ENCODE measurements around the gene COL5A3. TPM values are rescaled to one million over a fixed set of nuclear protein-coding genes. Genes with fewer than 3 reads are reported as not detected.

The COL5A3 gene
- 10 to 100 TPM in 3 of 6 donors, 1 to 10 TPM in 3; 1.3 to 31.4 (median 11.2) TPM for total RNA-seq

DNA sequence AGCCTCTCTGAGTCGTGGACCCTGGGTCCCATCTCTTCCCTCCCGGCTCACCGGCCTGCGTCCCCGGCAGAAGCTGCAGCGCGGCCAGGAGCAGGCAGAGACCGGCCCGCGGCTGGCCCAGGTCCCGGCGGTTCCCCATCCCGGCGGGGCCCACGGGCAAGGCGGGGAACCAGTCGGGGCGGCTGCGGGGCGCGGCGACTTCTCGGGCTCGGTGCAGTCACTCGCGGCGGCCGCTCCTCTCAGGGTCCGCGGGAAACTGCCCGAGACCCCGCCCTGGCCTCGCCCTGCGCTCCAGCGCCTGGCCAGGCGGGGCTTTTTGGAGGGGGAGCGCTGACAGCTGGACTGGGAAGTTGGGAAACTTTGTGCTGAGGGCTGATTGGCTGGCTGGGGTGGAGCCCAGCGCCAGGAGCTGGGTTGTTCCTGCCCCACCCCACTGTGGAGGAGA, at the start of gene COL5A3:
TSS of gene COL5A3 (minus strand) at position 258 of the 445 bp plus-strand sequence. CDS start at position 139, 119 bp downstream.
- DNase-seq (peak in 1 of 2 donors; percentile 88), ATAC-seq (ENCODE audit: low FRiP score in 2 of 2) (peak in 1 of 2 donors; percentile 79)
- Histone ChIP-seq H3K4me1 (peaks cover 10 to 25% (median 10%) of the 10 kb centered on the region in 4 donors), H3K9me3 (no peaks in the 10 kb centered on the region), H3K36me3 (no peaks in the 10 kb centered on the region), H3K4me3 (peak within 1 kb of the TSS; percentile 7 to 56 (median 48)), H3K27me3 (peaks cover 0 to 20% (median 6%) of the 10 kb centered on the region in 4 donors), H3K27ac (peak within 1 kb of the TSS in 2 of 4 donors; percentile 10 to 67)
- 2 to 4% methylated on average over 10 to 14 of the region's 38 CpGs for WGBS, 2 donors
- TF ChIP-seq POLR2AphosphoS5 (IDR thresholded peaks at IDR 0.05) = peak in 1 of 2 donors; percentile 9
- no peak for TF ChIP-seq POLR2A (IDR thresholded peaks at IDR 0.05)
- TF ChIP-seq, protein P1, sequence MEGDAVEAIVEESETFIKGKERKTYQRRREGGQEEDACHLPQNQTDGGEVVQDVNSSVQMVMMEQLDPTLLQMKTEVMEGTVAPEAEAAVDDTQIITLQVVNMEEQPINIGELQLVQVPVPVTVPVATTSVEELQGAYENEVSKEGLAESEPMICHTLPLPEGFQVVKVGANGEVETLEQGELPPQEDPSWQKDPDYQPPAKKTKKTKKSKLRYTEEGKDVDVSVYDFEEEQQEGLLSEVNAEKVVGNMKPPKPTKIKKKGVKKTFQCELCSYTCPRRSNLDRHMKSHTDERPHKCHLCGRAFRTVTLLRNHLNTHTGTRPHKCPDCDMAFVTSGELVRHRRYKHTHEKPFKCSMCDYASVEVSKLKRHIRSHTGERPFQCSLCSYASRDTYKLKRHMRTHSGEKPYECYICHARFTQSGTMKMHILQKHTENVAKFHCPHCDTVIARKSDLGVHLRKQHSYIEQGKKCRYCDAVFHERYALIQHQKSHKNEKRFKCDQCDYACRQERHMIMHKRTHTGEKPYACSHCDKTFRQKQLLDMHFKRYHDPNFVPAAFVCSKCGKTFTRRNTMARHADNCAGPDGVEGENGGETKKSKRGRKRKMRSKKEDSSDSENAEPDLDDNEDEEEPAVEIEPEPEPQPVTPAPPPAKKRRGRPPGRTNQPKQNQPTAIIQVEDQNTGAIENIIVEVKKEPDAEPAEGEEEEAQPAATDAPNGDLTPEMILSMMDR (IDR thresholded peaks at IDR 0.05) = no peak
- TF ChIP-seq EP300 (IDR thresholded peaks at IDR 0.05) = no peak

DNA sequence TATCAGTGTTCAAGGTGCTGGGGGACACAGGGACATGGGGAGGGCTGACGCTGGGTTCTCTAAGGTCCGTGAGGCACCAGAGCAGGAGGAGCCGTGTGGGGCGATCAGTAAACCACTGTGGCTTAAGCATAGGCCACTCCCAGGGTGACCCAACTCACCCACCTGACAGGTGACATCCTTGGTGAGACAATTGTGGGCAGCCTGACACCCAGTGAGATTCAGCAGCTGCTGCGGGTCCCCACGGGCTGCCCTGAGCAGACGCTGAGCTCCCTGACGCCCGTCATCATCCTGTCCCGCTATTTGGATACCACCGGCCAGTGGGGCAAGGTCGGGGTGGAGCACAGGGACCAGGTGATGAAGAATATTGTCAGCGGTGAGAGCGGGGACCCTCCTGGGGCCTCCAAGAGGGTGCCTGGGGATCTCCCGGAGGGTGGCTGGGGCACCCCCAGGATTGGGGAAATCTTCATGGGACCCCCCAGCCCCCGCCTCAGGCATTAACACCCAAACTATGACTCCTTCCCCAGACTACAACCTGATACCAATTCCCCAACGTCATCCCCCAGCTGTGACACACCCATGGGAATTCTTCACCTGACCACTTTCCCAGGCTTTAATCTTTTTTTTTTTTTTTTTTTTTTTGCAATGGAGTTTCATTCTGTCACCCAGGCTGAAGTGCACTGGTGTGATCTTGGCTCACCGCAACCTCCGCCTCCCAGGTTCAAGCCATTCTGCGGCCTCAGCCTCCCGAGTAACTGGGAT, 42.5 kb upstream of the COL5A3 start:
- Histone ChIP-seq H3K27me3 (no peaks in the 10 kb centered on the region), H3K4me1 (no peaks in the 10 kb centered on the region), H3K9me3 (no peaks in the 10 kb centered on the region), H3K4me3 (no peak overlapping the region), H3K36me3 (no peaks in the 10 kb centered on the region), H3K27ac (no peak overlapping the region)
- DNase-seq = no peak
- 78 to 82% methylated on average over 14 to 21 of the region's 21 CpGs for WGBS, 2 donors
- TF ChIP-seq POLR2A (IDR thresholded peaks at IDR 0.05) (no peak), EP300 (IDR thresholded peaks at IDR 0.05) (no peak), POLR2AphosphoS5 (IDR thresholded peaks at IDR 0.05) (no peak)
- TF ChIP-seq, protein P1 (IDR thresholded peaks at IDR 0.05) = no peak
- peak in 1 of 2 donors; percentile 23 for ATAC-seq (ENCODE audit: low FRiP score in 2 of 2)

DNA sequence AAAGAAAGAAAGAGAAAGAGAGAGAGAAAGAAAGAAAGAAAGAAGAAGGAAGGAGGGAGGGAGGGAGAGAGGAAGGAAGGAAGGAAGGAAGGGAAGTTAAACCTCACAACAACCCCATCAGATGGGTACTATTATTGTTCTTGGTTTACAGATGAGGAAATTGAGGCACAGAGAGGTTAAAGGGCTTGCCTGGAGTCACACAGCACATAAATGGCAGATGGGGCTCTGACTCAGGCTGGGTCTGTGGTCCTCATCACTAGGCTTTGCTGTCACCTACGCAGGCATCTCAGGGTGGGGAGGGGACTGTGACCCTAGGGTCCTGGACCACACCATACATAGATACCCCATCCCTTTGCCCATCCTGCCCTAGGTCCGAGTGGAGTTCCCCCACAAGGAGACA, 39.3 kb upstream of the COL5A3 start:
- Histone ChIP-seq H3K27ac (no peak overlapping the region), H3K9me3 (peaks cover 0 to 6% (median 3%) of the 10 kb centered on the region in 4 donors), H3K27me3 (no peaks in the 10 kb centered on the region), H3K36me3 (no peaks in the 10 kb centered on the region), H3K4me3 (no peak overlapping the region), H3K4me1 (no peaks in the 10 kb centered on the region)
- 41 to 67% methylated on average over 2 of the region's 2 CpGs for WGBS, 2 donors
- no peak for DNase-seq
- ATAC-seq (ENCODE audit: low FRiP score in 2 of 2) = no peak
- TF ChIP-seq, protein P1 (IDR thresholded peaks at IDR 0.05) = no peak
- no peak for TF ChIP-seq POLR2AphosphoS5 (IDR thresholded peaks at IDR 0.05)
- no peak for TF ChIP-seq POLR2A (IDR thresholded peaks at IDR 0.05)

DNA sequence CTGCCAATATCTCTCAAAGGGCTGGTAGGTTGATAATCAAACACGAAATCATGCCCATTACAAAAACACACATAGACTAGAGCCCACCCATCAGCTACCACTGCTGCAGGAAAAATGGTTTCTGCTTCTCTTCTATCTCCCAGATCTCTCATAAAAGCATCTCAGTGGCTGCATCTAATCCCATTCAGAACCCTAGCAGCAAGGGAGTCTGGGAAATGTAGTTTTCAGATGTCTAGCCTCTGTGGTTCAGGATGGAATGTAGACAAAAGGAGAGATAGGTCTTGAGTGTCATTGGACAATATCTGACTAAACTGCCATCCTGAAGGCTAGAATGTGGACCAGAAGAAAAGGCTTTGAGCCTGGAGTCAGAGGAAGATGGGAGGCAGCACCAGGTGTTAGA, 35.1 kb upstream of the COL5A3 start:
- H3K27ac ChIP-seq = no peak overlapping the region
- H3K4me3 ChIP-seq = no peak overlapping the region
- no peaks in the 10 kb centered on the region for H3K27me3 ChIP-seq
- 50 to 52% methylated on average over 1 of the region's 1 CpG for WGBS, 2 donors
- ATAC-seq (ENCODE audit: low FRiP score in 2 of 2) (no peak), DNase-seq (no peak)
- no peaks in the 10 kb centered on the region for H3K36me3 ChIP-seq
- TF ChIP-seq EP300 (IDR thresholded peaks at IDR 0.05) = no peak
- TF ChIP-seq, protein P1 (IDR thresholded peaks at IDR 0.05) = no peak
- TF ChIP-seq POLR2A (IDR thresholded peaks at IDR 0.05) = no peak
- TF ChIP-seq POLR2AphosphoS5 (IDR thresholded peaks at IDR 0.05) = no peak
- H3K9me3 ChIP-seq = peaks cover 13 to 33% (median 21%) of the 10 kb centered on the region in 4 donors
- H3K4me1 ChIP-seq = no peaks in the 10 kb centered on the region

Data from upper lobe of left lung (tissue), 6 donors.